C1 segment of cervical spinal cord (tissue), 14 donors: ENCODE measurements around the gene PPP1R17.
A peak's percentile ranks its signal among the peaks of the same experiment; 100 is the strongest.

Source experiments
- DNase-seq, 14 donors: peaks; one replicate each; lab custom pipeline; 2025; lab: John Stamatoyannopoulos, UW

Gene PPP1R17

DNA sequence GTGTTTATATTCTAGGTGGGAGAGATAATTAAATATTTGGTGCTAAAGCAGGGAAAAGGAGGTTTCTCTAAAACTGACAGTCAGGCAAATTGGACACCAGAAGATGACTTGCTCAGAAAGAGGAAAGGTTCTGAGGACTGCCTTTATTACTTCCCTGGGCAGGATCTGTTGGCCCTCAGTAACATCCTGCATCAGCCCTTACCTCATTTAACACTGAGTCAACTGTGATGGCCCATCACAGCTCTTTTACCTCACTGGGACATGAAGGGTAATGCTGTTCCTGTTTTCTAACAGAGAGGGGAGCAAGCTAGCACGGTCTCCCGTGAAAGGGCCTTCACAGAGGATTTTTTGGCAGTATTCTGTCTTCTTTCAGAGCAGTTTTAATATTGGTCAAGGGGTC is 12.0 kb downstream of the PPP1R17 start:
- DNase-seq = no peak

DNA sequence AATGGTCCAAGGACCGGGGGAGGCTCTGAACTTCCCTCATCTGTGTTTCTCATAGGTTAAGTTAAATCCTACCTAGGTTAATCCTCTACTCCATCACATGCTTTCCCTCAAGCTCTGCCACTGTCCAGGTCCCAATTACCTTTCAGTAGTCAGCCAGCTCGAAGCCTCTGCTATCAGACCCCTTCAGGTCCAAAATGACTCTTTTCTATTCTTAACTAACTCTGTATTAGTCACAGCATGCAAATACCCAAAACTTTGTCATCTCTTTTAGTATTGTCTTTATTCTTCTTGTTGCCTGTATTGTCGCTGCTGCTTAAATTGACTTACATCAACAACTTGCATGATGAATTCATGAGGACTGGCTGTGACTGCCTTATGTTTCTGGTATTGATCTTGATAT is 15.3 kb downstream of the PPP1R17 start:
- DNase-seq = no peak

DNA sequence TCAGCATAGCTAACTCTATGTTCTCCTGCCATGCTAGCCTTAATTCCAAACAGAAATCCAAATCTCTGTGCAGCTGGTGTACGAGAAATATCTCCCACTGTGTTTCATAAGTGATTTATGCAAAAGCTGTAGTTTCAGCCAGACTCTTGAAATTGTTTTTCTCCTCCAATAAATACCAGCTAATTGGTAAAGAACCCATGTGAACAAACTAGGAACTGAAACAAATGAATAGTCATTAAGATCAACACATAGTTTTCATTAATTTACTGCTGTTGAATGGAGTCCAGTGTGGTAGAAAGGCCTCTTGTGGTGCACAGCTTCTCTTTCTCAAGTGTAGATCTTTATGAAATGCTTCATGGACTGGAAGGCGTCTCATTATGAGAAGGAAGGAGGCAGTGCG is 18.4 kb downstream of the PPP1R17 start:
- DNase-seq = no peak

DNA sequence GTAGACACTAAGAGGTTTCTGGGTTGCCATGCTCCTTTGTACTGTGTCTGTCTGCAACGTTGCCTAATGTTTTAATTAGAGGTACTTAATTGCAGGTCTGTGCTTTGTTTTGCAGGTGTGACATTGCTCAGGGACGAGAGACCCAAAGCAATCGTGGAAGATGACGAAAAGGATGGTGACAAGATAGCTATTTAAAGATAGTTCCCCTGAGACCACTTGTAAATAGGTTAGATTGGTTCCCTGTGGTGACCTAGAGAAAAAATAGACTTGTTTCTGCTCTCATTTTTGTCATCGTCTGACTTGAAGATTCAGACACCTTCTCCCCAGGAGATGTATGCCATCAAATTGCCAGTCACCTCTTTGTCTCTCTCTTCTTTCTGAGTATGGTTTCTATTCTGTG is 20.1 kb downstream of the PPP1R17 start:
- no peak for DNase-seq

DNA sequence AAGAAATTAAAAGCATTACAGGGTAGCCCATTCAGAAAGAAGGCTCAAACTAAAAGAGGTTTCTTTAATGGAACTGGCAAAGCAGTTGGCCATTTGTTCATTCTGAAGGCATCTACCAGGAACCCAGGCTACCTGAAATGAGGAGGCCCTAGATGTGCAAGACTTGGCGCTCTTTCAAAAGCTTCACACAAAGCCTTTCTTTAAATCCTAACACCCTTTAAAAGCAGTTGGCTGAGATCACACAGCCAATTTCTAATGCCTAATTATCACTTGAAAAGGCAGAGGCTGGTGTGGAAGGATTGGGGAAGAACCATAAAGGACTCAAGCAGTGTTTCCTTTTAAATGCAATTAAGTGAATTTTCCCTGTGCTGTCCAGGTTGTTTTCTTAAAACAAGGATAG is 23.2 kb downstream of the PPP1R17 start:
- no peak for DNase-seq

DNA sequence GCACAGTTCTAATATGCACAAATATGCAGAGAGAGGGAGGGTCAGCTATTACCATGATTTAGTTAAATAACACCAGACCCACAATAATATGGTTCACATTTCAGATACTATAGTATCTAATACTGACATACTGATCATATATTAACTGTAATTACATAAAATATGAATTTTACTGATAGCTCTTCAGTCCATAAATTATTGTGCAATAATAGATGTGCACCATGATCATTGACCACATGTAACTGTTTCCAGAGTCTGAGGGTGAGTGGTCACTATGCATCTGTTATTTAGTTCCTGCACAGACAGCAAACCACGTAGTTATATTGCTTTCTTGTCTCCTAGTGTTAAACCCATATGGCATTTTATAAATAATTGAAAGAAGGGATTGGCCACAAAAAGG is 29.3 kb downstream of the PPP1R17 start:
- no peak for DNase-seq

DNA sequence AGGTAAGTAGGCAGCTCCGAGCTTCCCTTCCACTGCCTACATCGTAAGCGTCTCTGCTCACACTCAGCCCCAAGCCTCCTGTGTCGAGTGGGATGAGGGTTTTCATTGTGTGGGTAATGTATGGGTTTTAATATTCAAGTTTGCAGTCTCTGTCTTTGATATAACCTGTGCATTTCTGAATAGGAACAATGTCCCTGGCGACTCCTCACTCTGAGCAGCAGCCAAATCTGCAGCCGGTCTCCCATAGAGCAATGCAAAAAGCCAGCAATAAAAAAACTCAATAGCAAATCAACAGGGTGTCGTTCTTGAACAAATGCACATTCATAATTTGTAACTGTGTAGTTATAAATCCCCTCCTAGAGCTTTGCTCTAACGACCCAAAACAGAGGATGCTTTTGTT is 33.4 kb downstream of the PPP1R17 start:
- DNase-seq = no peak

DNA sequence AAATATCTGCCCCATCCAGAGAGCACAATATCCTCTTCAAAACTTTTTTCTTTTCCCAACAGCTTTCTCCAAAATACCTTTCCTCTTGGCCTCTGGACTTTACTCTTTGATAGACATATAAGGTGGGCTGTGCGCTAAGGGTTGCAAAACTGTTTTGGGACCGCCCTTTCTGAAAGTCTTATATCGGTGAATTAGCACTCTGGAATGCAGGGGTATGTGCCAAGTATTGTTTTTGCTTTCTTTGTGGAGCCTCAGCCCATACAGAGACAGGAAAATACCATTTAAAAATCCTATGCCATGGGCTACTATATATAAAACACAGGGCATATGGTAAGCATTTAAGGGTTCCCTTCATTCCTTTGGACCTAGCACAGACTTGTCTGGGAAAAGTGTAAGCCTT is 37.7 kb downstream of the PPP1R17 start:
- DNase-seq = no peak

DNA sequence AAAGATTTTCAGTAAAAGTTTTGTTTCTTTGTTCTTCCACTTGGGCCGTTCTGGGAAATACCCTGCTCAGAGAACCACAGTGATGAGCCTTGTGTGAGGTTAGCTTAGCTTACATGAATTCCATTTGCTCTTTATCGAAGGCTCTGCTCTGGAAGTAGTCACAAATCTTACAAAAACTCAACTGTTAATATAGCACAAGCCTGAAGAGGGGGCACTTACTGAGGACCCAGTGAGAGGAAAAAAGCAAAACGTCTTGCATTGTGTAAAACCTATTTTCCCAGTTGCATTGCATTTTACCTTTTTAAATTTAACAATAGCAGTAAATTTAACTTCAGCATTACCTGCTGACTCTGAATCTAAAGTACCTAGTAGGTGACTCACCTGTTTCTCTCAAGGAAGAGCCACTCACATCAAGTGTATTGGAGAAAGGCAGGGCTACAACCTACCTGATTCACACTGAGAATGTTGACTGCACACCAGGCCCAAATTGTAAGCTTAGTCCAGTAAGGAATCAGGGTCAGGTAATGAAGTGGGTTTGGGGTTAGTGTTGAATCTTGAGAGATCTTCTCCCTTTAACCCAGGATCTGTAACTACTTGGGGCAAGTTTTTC is 42.3 kb downstream of the PPP1R17 start:
- no peak for DNase-seq

DNA sequence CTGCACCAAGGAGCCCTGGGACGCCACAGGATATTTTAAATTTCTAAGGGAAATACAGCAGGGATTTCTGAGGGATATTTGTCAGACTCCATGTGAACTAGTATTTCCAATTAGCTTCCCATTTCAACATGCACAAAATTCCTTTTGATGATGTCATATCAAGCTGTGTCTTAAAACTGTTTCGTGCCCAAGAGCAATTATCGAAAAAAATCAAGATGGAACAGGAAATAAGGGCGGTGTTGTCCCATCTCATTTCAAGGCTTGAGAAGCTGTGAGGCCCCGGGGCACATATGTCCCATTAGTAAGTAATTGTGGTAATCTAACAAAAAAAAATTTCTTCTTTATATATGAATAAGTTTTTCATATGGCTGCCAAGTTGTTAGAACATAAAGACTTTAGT is 47.4 kb downstream of the PPP1R17 start:
- no peak for DNase-seq

DNA sequence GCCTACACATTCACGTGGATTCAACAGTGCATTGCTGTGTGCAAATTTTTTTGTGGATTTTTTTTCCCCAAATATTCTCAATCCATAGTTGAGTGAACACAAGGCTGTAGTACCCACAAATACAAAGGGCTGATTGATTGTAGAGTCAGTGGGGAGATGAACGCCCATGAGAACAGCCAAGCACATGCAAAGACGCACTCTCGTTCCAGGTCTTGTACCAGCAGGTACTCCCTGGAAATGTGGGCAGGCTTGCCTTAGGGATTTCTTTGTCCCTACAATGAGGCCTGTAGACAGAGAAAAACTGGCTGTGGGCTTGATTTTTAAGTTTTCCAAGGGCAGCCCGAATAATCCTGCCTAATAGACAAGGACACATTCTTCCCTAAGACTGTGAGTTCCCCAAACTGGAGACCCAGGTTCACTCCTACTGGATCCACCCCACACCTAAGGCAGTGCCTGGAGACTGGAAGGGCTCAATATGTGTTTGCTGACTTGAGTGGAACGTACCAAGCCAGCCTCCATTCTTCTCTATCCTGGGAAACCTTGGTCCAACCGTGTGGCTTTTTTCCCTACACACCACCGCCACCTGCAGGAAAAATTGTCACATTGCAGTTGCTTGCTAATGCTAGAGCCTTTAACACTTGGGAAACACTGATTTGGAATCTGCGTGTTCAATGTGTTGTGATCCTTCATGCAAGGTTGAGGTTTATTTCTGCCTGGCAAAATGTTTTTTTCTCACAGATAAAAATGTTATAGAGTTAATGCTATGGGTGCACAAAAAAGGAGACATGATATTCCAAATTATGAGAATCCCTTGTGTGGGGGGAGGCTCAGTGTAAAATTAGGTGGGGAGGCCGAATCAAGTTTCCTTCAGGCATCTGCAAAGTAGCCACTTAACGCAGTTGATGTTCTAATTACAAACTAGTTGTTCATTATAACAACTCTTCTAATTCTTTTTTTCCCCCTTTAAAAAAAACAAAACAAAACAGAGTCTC is 49.3 kb downstream of the PPP1R17 start:
- DNase-seq = peak in 13 of 14 donors; percentile 13 to 69 (median 43)

DNA sequence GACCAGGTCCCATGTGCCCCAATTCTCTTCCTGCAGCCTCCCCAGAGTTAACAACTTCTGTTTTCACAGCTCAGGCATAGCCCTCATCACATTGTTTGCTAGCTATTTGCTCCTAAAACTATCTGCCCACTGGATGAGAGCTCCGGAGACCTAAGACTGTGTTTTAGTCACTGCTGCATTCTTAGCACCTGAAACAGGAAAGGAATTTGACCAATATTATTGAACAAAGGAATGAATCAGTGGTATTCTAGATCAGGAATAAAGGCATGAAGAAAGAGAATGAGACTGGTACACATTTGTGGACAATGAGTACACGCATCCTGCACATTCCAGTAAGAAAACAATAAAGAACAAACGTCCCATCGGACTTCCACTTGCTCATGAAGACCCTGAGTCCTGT is 54.8 kb downstream of the PPP1R17 start:
- DNase-seq = no peak

DNA sequence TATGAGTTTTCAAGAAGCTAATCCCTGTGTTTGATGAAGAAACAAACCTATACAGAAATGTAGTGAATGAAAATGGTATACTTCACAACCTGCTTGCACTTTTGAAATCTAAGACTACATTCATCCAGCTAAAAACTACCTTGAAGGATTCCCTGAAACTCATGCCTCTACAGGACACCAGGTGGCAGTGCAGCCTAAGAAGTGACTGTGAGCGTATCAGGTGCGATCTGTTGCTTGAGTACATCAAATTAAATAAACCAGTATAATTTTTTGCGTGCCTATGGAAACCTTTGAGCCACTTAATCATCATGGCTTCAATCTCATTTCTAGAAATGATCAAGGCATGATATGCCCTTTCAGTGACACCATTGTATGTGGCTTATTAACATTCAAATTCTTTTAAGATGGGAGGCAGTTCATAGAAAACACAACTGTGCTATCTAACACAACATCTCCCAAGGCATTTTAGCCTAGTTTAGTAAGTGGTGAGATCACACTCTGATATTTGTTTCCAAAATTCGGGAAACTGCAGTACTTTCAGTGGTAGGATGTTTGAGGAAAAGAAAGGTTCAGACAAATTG is 57.4 kb downstream of the PPP1R17 start:
- peak in 10 of 14 donors; percentile 0 to 57 (median 31) for DNase-seq

DNA sequence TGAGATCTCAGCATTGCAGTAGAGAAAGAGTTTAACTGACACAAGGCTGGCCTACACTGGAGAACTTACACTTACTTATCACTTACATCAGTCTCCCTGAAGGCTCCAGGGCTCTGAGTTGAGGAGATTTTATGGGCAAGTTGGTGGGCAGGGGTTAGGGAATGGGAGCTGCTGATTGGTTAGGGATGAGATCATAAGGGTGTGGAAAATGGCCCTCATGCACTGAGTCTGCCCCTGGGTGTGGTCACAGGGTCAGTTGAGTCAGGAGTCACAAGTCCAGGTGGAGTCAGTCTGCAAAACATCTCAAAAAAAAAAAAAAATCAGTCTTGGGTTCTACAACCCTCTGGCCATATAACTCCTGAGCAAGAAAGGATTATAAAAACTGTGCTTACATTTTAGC is 60.5 kb downstream of the PPP1R17 start:
- no peak for DNase-seq

DNA sequence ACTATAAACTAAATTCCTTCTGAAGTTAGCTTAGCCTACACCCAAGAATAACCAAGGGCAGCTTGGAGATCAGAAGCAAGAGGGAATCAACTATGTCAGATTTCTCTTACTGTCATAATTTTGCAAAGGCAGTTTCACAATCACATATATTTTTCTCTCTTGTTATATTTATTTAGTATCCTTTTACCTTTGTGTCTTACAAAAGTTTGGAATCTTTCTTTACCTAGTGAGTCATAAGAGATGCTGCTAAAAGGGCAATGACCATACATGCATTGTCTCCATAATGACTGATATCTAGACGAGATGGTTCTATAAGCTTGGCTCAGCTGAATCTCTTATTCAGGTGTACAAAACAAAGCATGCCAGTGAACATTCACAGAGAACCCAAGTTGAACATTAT is 61.1 kb downstream of the PPP1R17 start:
- DNase-seq = no peak

DNA sequence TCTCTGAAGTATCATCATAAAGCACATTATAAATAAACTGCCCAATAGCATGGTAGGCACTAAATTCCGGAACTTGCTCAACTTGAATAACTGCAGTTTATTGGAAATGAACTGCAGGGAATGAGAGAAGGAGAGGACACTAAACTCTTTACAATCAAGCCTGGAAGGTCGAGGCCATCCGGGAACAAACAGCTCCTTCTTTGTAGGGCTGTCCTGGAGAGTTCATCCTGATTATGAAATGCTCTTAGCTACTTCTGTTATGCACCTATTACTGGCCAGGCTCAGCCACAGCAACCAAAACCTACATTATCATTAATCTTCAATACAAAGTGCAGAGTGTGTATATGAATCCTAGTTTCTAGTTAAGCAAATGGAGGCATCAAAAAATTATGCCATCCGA is 64.7 kb downstream of the PPP1R17 start:
- no peak for DNase-seq
